Measurements from ENCODE around the gene ZFHX3. TPM values are rescaled to one million over a fixed set of nuclear protein-coding genes. Genes with fewer than 3 reads are reported as not detected.

The ZFHX3 gene
- total and polyA plus RNA-seq, 10 of the 15 experiments (the other 5 are each of a cell fraction or from before 2014, with no cell fraction given), result 0.68 to 8.6 (median 2.0) TPM

DNA sequence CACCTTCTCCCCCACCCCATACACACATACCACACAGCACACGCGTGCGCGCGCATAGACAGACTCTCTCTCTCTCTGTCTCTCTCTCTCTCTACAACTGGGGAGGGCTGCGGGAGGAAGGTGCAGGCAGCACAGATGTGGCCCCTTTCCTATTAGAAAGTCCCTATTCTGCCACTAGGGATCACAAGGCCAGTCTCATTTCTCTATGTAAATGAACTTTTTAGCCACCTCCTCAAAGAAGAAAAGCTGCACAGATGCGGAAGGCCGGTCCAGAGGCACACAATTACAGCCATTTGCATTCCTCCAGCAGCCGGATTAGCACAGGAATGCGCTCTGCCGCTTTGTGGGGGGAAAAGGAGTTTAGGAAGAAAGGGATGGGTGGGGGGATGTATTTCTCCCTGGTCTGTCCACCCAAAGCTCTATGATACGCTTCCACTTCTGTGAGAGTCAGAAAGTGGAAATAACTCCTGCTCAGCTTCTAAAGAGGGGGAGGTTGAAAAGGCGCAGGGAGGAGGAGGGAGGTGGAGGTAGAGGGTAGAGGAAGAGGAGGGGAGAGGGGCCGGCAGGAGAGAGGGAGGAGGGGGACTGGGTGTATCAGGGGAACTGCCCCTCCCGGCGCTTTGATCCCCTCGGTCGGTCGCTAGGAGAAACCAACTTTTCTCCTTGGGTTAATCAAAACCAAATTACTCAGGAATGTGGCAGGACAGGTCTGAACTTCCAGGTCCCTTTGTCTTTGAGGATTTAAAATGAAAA, 11.7 kb downstream of the ZFHX3 start (continued):
- TF ChIP-seq, protein P1, sequence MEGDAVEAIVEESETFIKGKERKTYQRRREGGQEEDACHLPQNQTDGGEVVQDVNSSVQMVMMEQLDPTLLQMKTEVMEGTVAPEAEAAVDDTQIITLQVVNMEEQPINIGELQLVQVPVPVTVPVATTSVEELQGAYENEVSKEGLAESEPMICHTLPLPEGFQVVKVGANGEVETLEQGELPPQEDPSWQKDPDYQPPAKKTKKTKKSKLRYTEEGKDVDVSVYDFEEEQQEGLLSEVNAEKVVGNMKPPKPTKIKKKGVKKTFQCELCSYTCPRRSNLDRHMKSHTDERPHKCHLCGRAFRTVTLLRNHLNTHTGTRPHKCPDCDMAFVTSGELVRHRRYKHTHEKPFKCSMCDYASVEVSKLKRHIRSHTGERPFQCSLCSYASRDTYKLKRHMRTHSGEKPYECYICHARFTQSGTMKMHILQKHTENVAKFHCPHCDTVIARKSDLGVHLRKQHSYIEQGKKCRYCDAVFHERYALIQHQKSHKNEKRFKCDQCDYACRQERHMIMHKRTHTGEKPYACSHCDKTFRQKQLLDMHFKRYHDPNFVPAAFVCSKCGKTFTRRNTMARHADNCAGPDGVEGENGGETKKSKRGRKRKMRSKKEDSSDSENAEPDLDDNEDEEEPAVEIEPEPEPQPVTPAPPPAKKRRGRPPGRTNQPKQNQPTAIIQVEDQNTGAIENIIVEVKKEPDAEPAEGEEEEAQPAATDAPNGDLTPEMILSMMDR (IDR thresholded peaks at IDR 0.05 in 2 of 3, conservative IDR thresholded peaks at IDR 0.05 in 1 of 3; ENCODE audit: control insufficient read depth in 2 of 3, extremely low read depth in 1 of 3, insufficient read depth in 1 of 3, low read depth in 3 of 3, low read length in 3 of 3), result peak in 2 of 3 experiments; percentile 4 to 9; a peak in 1 of 6 replicates
- TF ChIP-seq EZH2 (IDR thresholded peaks at IDR 0.05; ENCODE audit: borderline replicate concordance, control insufficient read depth, low read depth, low read length), result no peak
- TF ChIP-seq RELA (IDR thresholded peaks at IDR 0.05; ENCODE audit: borderline replicate concordance, partially characterized antibody), result peak; percentile 39
- TF ChIP-seq TARDBP (IDR thresholded peaks at IDR 0.05; ENCODE audit: borderline replicate concordance), result no peak

DNA sequence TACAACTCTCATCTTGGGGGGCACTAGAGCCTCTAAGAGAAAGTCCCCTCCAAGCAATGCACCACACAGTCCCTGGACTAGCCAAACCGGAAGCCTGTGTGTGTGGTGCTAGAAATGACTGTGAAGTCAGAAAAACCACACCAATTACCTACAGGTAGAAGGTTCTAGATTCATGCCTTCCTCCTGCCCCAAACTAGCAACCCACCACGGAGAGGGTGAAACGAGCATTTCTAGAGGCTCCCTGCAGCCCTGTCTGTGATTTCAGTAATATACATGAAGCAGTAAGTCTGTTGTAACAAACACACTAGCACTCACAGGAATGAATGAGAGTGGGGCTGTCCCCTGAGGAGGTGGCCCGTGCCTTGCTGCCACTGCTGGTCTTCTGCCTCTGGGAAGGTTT, 13.6 kb downstream of the ZFHX3 start:
- ChIA-PET CTCF (interaction anchor here (1.1 to 1.2 kb wide), 3 partner anchors 24 to 202 kb away, joined by 3 to 4 read pairs (median 4); no protein-coding TSS in a partner anchor), RAD21 (ENCODE audit: unreplicated experiment) (interaction anchor here (1.1 to 2.8 kb wide), 2 partner anchors 17 to 202 kb away, joined by 4 to 10 read pairs; no protein-coding TSS in a partner anchor), SMC1A (ENCODE audit: uncharacterized antibody, unreplicated experiment) (interaction anchor here (0.9 to 3.7 kb wide), 3 partner anchors 9 to 24 kb away, joined by 3 to 16 read pairs (median 4); no protein-coding TSS in a partner anchor), POLR2A (interaction anchor here (0.8 to 2.3 kb wide), 2 partner anchors 11 to 13 kb away, joined by 4 to 14 read pairs; no protein-coding TSS in a partner anchor)
- Histone ChIP-seq H3K4me2 (ENCODE audit: control insufficient read depth, insufficient read depth) (peak overlapping the region; percentile 49), H3K4me3 (no peak overlapping the region), H3K27ac (ENCODE audit: control insufficient read depth, insufficient read depth) (peak overlapping the region; percentile 36), H3K4me1 (ENCODE audit: control insufficient read depth, insufficient read depth, low read length) (peaks cover 62% of the 10 kb centered on the region), H2AFZ (ENCODE audit: control insufficient read depth, low read depth, low read length) (no peak overlapping the region), H3K79me2 (ENCODE audit: control insufficient read depth, insufficient read depth, low read length) (peaks cover 42% of the 10 kb centered on the region), H3K9me3 (replicated peaks; ENCODE audit: control insufficient read depth, insufficient read depth, low read length) (no peaks in the 10 kb centered on the region), H3K9ac (ENCODE audit: control insufficient read depth, insufficient read depth, low read length) (no peak overlapping the region), H4K20me1 (ENCODE audit: control insufficient read depth, insufficient read depth) (no peaks in the 10 kb centered on the region), H3K27me3 (replicated peaks in 1 of 2; ENCODE audit: control insufficient read depth in 2 of 2, insufficient read depth in 2 of 2, low read length in 1 of 2) (no peaks in the 10 kb centered on the region), H3K36me3 (ENCODE audit: control insufficient read depth in 2 of 2, insufficient read depth in 2 of 2, low read length in 1 of 2) (no peaks in the 10 kb centered on the region)
- FAIRE-seq, result no peak
- no TSS peak for BruUV-seq (replicated peaks)
- ATAC-seq, result peak; percentile 70
- in situ Hi-C loops (cut with MboI), result loop anchor here (10.0 kb wide), 1 partner anchor 370 kb away; no protein-coding TSS in a partner anchor
- peak; percentile 49 for DNase-seq (ENCODE audit: low read depth, low spot score)
- 4% methylated on average over 4 of the region's 4 CpGs for WGBS (ENCODE audit: insufficient coverage, insufficient replicate concordance, low lambda C conversion rate, missing lambda C conversion rate)
- intact Hi-C loops (cut with micrococcal nuclease; ENCODE audit: unreplicated experiment), result loop anchor here (2.0 to 10.0 kb wide), 4 partner anchors 18 to 370 kb away; no protein-coding TSS in a partner anchor
- TF ChIP-seq RB1 (IDR thresholded peaks at IDR 0.05; ENCODE audit: borderline replicate concordance) (no peak), FOXK2 (IDR thresholded peaks at IDR 0.05) (no peak), ATF7 (IDR thresholded peaks at IDR 0.05; ENCODE audit: low read depth) (no peak), IRF4 (IDR thresholded peaks at IDR 0.05; ENCODE audit: low read depth, low read length) (peak; percentile 84), NFYB (IDR thresholded peaks at IDR 0.05; ENCODE audit: insufficient read depth, low read depth, low read length) (no peak), SRF (IDR thresholded peaks at IDR 0.05; ENCODE audit: low read depth in 2 of 2, low read length in 2 of 2) (0 out of 4 replicates have a peak, but pooled peaks of 1 of the 2 experiments have one; percentile 14), PAX5 (IDR thresholded peaks at IDR 0.05; ENCODE audit: borderline replicate concordance, low read depth, low read length) (peak; percentile 15; the same call in 1 of the 2 replicates), NFXL1 (IDR thresholded peaks at IDR 0.05; ENCODE audit: borderline replicate concordance) (no peak), ZBED1 (IDR thresholded peaks at IDR 0.05; ENCODE audit: borderline replicate concordance) (no peak), CBX5 (IDR thresholded peaks at IDR 0.05; ENCODE audit: low read depth) (no peak), TCF3 (IDR thresholded peaks at IDR 0.05; ENCODE audit: borderline replicate concordance, insufficient read depth, low read depth, low read length) (no peak), ZSCAN29 (IDR thresholded peaks at IDR 0.05) (no peak), HDAC6 (IDR thresholded peaks at IDR 0.05; ENCODE audit: unreplicated experiment) (no peak), ZNF274 (IDR thresholded peaks at IDR 0.05; ENCODE audit: insufficient read depth, insufficient read length) (no peak), PAX8 (IDR thresholded peaks at IDR 0.05) (no peak), ETV6 (conservative IDR thresholded peaks at IDR 0.05 in 1 of 2, IDR thresholded peaks at IDR 0.05 in 1 of 2; ENCODE audit: borderline replicate concordance in 1 of 2, low read depth in 1 of 2) (peak in 1 of 2 experiments; percentile 74; a peak in 1 of 4 replicates), NFIC (IDR thresholded peaks at IDR 0.05; ENCODE audit: low read depth, low read length) (peak; percentile 65)
